Loucy (cell line): ENCODE measurements around the gene GIGYF2.

Source experiments
- CTCF ChIP-seq: fragments of 200-600 bp; sonication (generic); conservative IDR thresholded peaks from 2 replicates; pipeline ENCODE4 v1.5.1; 2014; ENCODE audit warnings: mild to moderate bottlenecking, antibody characterized with exemption, low read length
- EZH2phosphoT487 ChIP-seq: fragments of 200-600 bp; IDR thresholded peaks from 2 replicates; pipeline ENCODE4 v1.6.1; 2018; ENCODE audit warnings: antibody characterized with exemption, mild to moderate bottlenecking, moderate library complexity, borderline replicate concordance

- no peak for TF ChIP-seq EZH2phosphoT487
- TF ChIP-seq CTCF = no peak
Observed at GRCh38 chr2:232846055-232846454, 148.9 kb downstream of the GIGYF2 start.
